AML-193 (cell line): Measurements from ENCODE around the gene CPT2.

Source experiments
- DNase-seq, 2 experiments: peaks; one replicate each; lab custom pipeline; 2025; lab: John Stamatoyannopoulos, UW

The CPT2 gene

GRCh38 chr1:53218201-53218600 is 21.6 kb downstream of the CPT2 start:
- DNase-seq: no peak

- DNase-seq: no peak
Observed at GRCh38 chr1:53219711-53220110, 23.1 kb downstream of the CPT2 start.

- DNase-seq: peak; percentile 74 to 76
Observed at GRCh38 chr1:53220171-53220961, 23.7 kb downstream of the CPT2 start, which contains the start of gene CZIB. TSS of gene CZIB (minus strand) at chr1:53220634. CDS start at chr1:53220575, 59 bp downstream.

- no peak for DNase-seq
Observed at GRCh38 chr1:53220962-53221286, 24.3 kb downstream of the CPT2 start.

GRCh38 chr1:53237638-53238037 is 41.0 kb downstream of the CPT2 start:
- no peak for DNase-seq

- DNase-seq: peak; percentile 90 to 93
Observed at GRCh38 chr1:53238197-53239155, 41.9 kb downstream of the CPT2 start, which contains the start of gene MAGOH. TSS of gene MAGOH (minus strand) at chr1:53238518. CDS start at chr1:53238448, 70 bp downstream.

GRCh38 chr1:53241828-53242227 is 45.2 kb downstream of the CPT2 start:
- no peak for DNase-seq

GRCh38 chr1:53242381-53242780 is 45.8 kb downstream of the CPT2 start:
- no peak for DNase-seq

GRCh38 chr1:53244141-53244540 is 47.5 kb downstream of the CPT2 start:
- DNase-seq: no peak

GRCh38 chr1:53246261-53247134 is 49.9 kb downstream of the CPT2 start:
- DNase-seq: no peak

- no peak for DNase-seq
Observed at GRCh38 chr1:53249706-53250105, 53.1 kb downstream of the CPT2 start.

- no peak for DNase-seq
Observed at GRCh38 chr1:53250325-53250724, 53.7 kb downstream of the CPT2 start.

- DNase-seq: no peak
Observed at GRCh38 chr1:53254011-53254640, 57.5 kb downstream of the CPT2 start.

- no peak for DNase-seq
Observed at GRCh38 chr1:53255031-53255430, 58.4 kb downstream of the CPT2 start.

- DNase-seq: no peak
Observed at GRCh38 chr1:53256511-53257453, 60.2 kb downstream of the CPT2 start.

- no peak for DNase-seq
Observed at GRCh38 chr1:53257454-53258081, 60.9 kb downstream of the CPT2 start.

GRCh38 chr1:53258216-53258615 is 61.6 kb downstream of the CPT2 start:
- no peak for DNase-seq

- DNase-seq: no peak
Observed at GRCh38 chr1:53259932-53260331, 63.3 kb downstream of the CPT2 start.

GRCh38 chr1:53260631-53261247 is 64.1 kb downstream of the CPT2 start:
- DNase-seq: no peak
